BLaER1 treated with 17β-estradiol and CSF1 and Interleukin-3, amounts not matched to agents 10 nM and 100 nM (cell line): ENCODE measurements around the gene RPS14.
"Not testable (repeated sequence)": the region's sequence is repeated elsewhere in the genome, so short reads cannot be mapped to it uniquely, and the experiment has no call there.

Experiments used
- H3K27ac ChIP-seq, 11 experiments: shearing (Covaris generic); formaldehyde crosslinking; 2 replicates each; pipeline ENCODE4 v1.8.1; 2022
- H3K27me3 ChIP-seq, 11 experiments: shearing (Covaris generic); formaldehyde crosslinking; 2 replicates each; pipeline ENCODE4 v1.8.1; 2022
- H3K36me3 ChIP-seq, 11 experiments: shearing (Covaris generic); formaldehyde crosslinking; 2 replicates each; pipeline ENCODE4 v1.8.1; 2022
- H3K4me1 ChIP-seq, 10 experiments: shearing (Covaris generic); formaldehyde crosslinking; 2 replicates each; pipeline ENCODE4 v1.8.1; 2022
- H3K4me2 ChIP-seq, 11 experiments: shearing (Covaris generic); formaldehyde crosslinking; 2 replicates each; pipeline ENCODE4 v1.8.1; 2022
- H3K4me3 ChIP-seq, 10 experiments: shearing (Covaris generic); formaldehyde crosslinking; 2 replicates each; pipeline ENCODE4 v1.8.1; 2022
- H3K9ac ChIP-seq, 11 experiments: shearing (Covaris generic); formaldehyde crosslinking; 2 replicates each; pipeline ENCODE4 v1.8.1; 2022
- H3K9me3 ChIP-seq, 11 experiments: shearing (Covaris generic); formaldehyde crosslinking; replicated peaks in 1 of 11; 2 replicates each; pipeline ENCODE4 v1.8.1; 2022
- H4K20me1 ChIP-seq, 11 experiments: shearing (Covaris generic); formaldehyde crosslinking; 2 replicates each; pipeline ENCODE4 v1.8.1; 2022
- Cebpa-rat ChIP-seq, 11 experiments: shearing (Covaris generic); IDR thresholded peaks; 2 replicates each; pipeline ENCODE4 v1.8.1; 2022

The RPS14 gene

GRCh38 chr5:150438873-150439546 is 10.5 kb downstream of the RPS14 start:
- no peaks in the 10 kb centered on the region for H3K9me3 ChIP-seq
- no peaks in the 10 kb centered on the region for H3K27me3 ChIP-seq
- no peak overlapping the region for H3K4me3 ChIP-seq
- H3K36me3 ChIP-seq: peaks cover 15 to 28% (median 21%) of the 10 kb centered on the region in 11 experiments
- TF ChIP-seq Cebpa-rat (IDR thresholded peaks at IDR 0.05): no peak
- H4K20me1 ChIP-seq: peaks cover 27 to 46% (median 38%) of the 10 kb centered on the region in 11 experiments; a peak in 21 of 22 replicates
- peaks cover 0 to 46% (median 38%) of the 10 kb centered on the region in 10 experiments; a peak in 17 of 20 replicates for H3K4me1 ChIP-seq
- H3K27ac ChIP-seq: no peak overlapping the region
- H3K4me2 ChIP-seq: peak overlapping the region in 2 of 11 experiments; percentile 2 to 32; a peak in 3 of 22 replicates
- no peak overlapping the region for H3K9ac ChIP-seq

- H3K9ac ChIP-seq: peak overlapping the region in 2 of 11 experiments; percentile 11 to 25; a peak in 1 of 22 replicates
Observed at GRCh38 chr5:150436141-150436680, 13.3 kb downstream of the RPS14 start.

GRCh38 chr5:150434464-150434863 is 15.1 kb downstream of the RPS14 start:
- Histone ChIP-seq H3K9ac (no peak overlapping the region), H3K36me3 (no peaks in the 10 kb centered on the region), H3K4me1 (peaks cover 10 to 45% (median 38%) of the 10 kb centered on the region in 10 experiments; a peak in 19 of 20 replicates), H3K9me3 (no peaks in the 10 kb centered on the region), H3K4me2 (no peak overlapping the region), H3K4me3 (no peak overlapping the region), H3K27ac (no peak overlapping the region), H3K27me3 (no peaks in the 10 kb centered on the region), H4K20me1 (0 out of 22 replicates have a peak, but pooled peaks cover 0 to 4% (median 0%) of the 10 kb centered on the region in 11 experiments)
- no peak for TF ChIP-seq Cebpa-rat (IDR thresholded peaks at IDR 0.05)

More at GRCh38 chr5:150436141-150436680, 13.3 kb downstream of the RPS14 start:
- no peak for TF ChIP-seq Cebpa-rat (IDR thresholded peaks at IDR 0.05)
- Histone ChIP-seq H3K4me3 (no peak overlapping the region), H3K36me3 (peaks cover 0 to 4% (median 0%) of the 10 kb centered on the region in 11 experiments; a peak in 1 of 22 replicates), H4K20me1 (peaks cover 0 to 18% (median 10%) of the 10 kb centered on the region in 11 experiments; a peak in 14 of 22 replicates), H3K27me3 (no peaks in the 10 kb centered on the region), H3K27ac (0 out of 22 replicates have a peak overlapping the region, but pooled peaks of 1 of the 11 experiments have one; percentile 16), H3K4me1 (peaks cover 8 to 37% (median 31%) of the 10 kb centered on the region in 10 experiments; a peak in 19 of 20 replicates), H3K9me3 (no peaks in the 10 kb centered on the region), H3K4me2 (peak overlapping the region in 10 of 11 experiments; percentile 4 to 37 (median 29); a peak in 15 of 22 replicates)

GRCh38 chr5:150431574-150431973 is 18.0 kb downstream of the RPS14 start:
- peak overlapping the region; percentile 3 to 66 (median 51) for H3K4me2 ChIP-seq
- H4K20me1 ChIP-seq: no peaks in the 10 kb centered on the region
- H3K27ac ChIP-seq: peak overlapping the region in 4 of 11 experiments; percentile 15 to 42 (median 29); a peak in 3 of 22 replicates
- H3K36me3 ChIP-seq: no peaks in the 10 kb centered on the region
- no peak overlapping the region for H3K4me3 ChIP-seq
- H3K9me3 ChIP-seq: no peaks in the 10 kb centered on the region
- peaks cover 10 to 39% (median 30%) of the 10 kb centered on the region in 10 experiments; a peak in 19 of 20 replicates for H3K4me1 ChIP-seq
- H3K9ac ChIP-seq: peak overlapping the region in 4 of 11 experiments; percentile 2 to 15 (median 7); a peak in 1 of 22 replicates
- H3K27me3 ChIP-seq: no peaks in the 10 kb centered on the region
- no peak for TF ChIP-seq Cebpa-rat (IDR thresholded peaks at IDR 0.05)

- no peak for TF ChIP-seq Cebpa-rat (IDR thresholded peaks at IDR 0.05)
- Histone ChIP-seq H3K4me2 (peak overlapping the region; percentile 3 to 66 (median 51); a peak in 18 of 22 replicates), H4K20me1 (no peaks in the 10 kb centered on the region), H3K4me3 (no peak overlapping the region), H3K4me1 (peaks cover 10 to 34% (median 25%) of the 10 kb centered on the region in 10 experiments; a peak in 19 of 20 replicates), H3K27me3 (no peaks in the 10 kb centered on the region), H3K27ac (peak overlapping the region in 2 of 11 experiments; percentile 37 to 42; a peak in 1 of 22 replicates), H3K9ac (0 out of 22 replicates have a peak overlapping the region, but pooled peaks of 1 of the 11 experiments have one; percentile 15), H3K9me3 (no peaks in the 10 kb centered on the region), H3K36me3 (no peaks in the 10 kb centered on the region)
Observed at GRCh38 chr5:150431048-150431447, 18.5 kb downstream of the RPS14 start.

GRCh38 chr5:150429410-150429873 is 20.1 kb downstream of the RPS14 start:
- H3K27me3 ChIP-seq: no peaks in the 10 kb centered on the region
- no peaks in the 10 kb centered on the region for H4K20me1 ChIP-seq
- H3K4me2 ChIP-seq: peak overlapping the region in 4 of 11 experiments; percentile 1 to 32 (median 10); a peak in 2 of 22 replicates
- no peak for TF ChIP-seq Cebpa-rat (IDR thresholded peaks at IDR 0.05)
- no peaks in the 10 kb centered on the region for H3K9me3 ChIP-seq
- H3K36me3 ChIP-seq: no peaks in the 10 kb centered on the region
- H3K27ac ChIP-seq: no peak overlapping the region; a peak in 1 of 22 replicates
- H3K4me3 ChIP-seq: no peak overlapping the region
- H3K4me1 ChIP-seq: peaks cover 10 to 34% (median 25%) of the 10 kb centered on the region in 10 experiments; a peak in 19 of 20 replicates
- H3K9ac ChIP-seq: no peak overlapping the region

GRCh38 chr5:150428978-150429377 is 20.6 kb downstream of the RPS14 start:
- no peak for TF ChIP-seq Cebpa-rat (IDR thresholded peaks at IDR 0.05)
- H3K27ac ChIP-seq: no peak overlapping the region; a peak in 1 of 22 replicates

GRCh38 chr5:150428106-150428876 is 21.2 kb downstream of the RPS14 start:
- Histone ChIP-seq H3K9ac (no peak overlapping the region), H3K4me1 (peaks cover 10 to 34% (median 25%) of the 10 kb centered on the region in 10 experiments; a peak in 19 of 20 replicates), H3K36me3 (no peaks in the 10 kb centered on the region), H3K9me3 (no peaks in the 10 kb centered on the region), H3K4me3 (no peak overlapping the region), H4K20me1 (no peaks in the 10 kb centered on the region), H3K27ac (no peak overlapping the region), H3K4me2 (no peak overlapping the region), H3K27me3 (no peaks in the 10 kb centered on the region)
- no peak for TF ChIP-seq Cebpa-rat (IDR thresholded peaks at IDR 0.05)

More at GRCh38 chr5:150428978-150429377, 20.6 kb downstream of the RPS14 start:
- H3K9ac ChIP-seq: no peak overlapping the region
- no peaks in the 10 kb centered on the region for H3K36me3 ChIP-seq
- H3K27me3 ChIP-seq: no peaks in the 10 kb centered on the region
- no peak overlapping the region for H3K4me2 ChIP-seq
- H3K4me1 ChIP-seq: peaks cover 10 to 34% (median 25%) of the 10 kb centered on the region in 10 experiments; a peak in 19 of 20 replicates
- H3K9me3 ChIP-seq: no peaks in the 10 kb centered on the region
- no peak overlapping the region for H3K4me3 ChIP-seq
- no peaks in the 10 kb centered on the region for H4K20me1 ChIP-seq

GRCh38 chr5:150426165-150426564 is 23.4 kb downstream of the RPS14 start:
- not testable (repeated sequence) for H3K36me3 ChIP-seq, H3K9me3 ChIP-seq, H3K9ac ChIP-seq, H3K27ac ChIP-seq, H4K20me1 ChIP-seq, H3K4me2 ChIP-seq, H3K4me3 ChIP-seq, H3K27me3 ChIP-seq
- H3K4me1 ChIP-seq: peaks cover 2 to 24% (median 11%) of the 10 kb centered on the region in 10 experiments; a peak in 18 of 20 replicates
